SHP77 treated with DMSO at 0.1 percent for 48 hours (cell line): ENCODE results near the gene EXOSC2.
A peak's percentile ranks its signal among the peaks of the same experiment; 100 is the strongest.

Source experiments
- DNase-seq: peaks from one replicate; lab custom pipeline; 2025; lab: John Stamatoyannopoulos, UW

The EXOSC2 gene

GRCh38 chr9:130696996-130697395 lies 3.4 kb downstream of the EXOSC2 start:
- DNase-seq, result no peak

- DNase-seq, result no peak
These were observed 4.9 kb downstream of the EXOSC2 start for GRCh38 chr9:130698514-130698913.

GRCh38 chr9:130699047-130699446 lies 5.5 kb downstream of the EXOSC2 start:
- DNase-seq, result no peak

GRCh38 chr9:130701059-130702022 lies 7.8 kb downstream of the EXOSC2 start:
- DNase-seq, result peak; percentile 17

GRCh38 chr9:130703501-130703900 lies 9.9 kb downstream of the EXOSC2 start:
- DNase-seq, result no peak

GRCh38 chr9:130707225-130707976 lies 13.8 kb downstream of the EXOSC2 start:
- no peak for DNase-seq

- DNase-seq, result no peak
These were observed 17.3 kb downstream of the EXOSC2 start for GRCh38 chr9:130710822-130711352.

- DNase-seq, result no peak
These were observed 17.9 kb downstream of the EXOSC2 start for GRCh38 chr9:130711469-130711868.

- DNase-seq, result peak; percentile 96
These were observed 19.1 kb downstream of the EXOSC2 start for GRCh38 chr9:130712564-130713285.

- DNase-seq, result no peak
These were observed 19.8 kb downstream of the EXOSC2 start for GRCh38 chr9:130713286-130713960.

- no peak for DNase-seq
These were observed 21.1 kb downstream of the EXOSC2 start for GRCh38 chr9:130714586-130715110.

GRCh38 chr9:130715270-130715669 lies 21.7 kb downstream of the EXOSC2 start:
- DNase-seq, result no peak

GRCh38 chr9:130718562-130718961 lies 25.0 kb downstream of the EXOSC2 start:
- DNase-seq, result no peak

GRCh38 chr9:130720762-130721161 lies 27.2 kb downstream of the EXOSC2 start:
- no peak for DNase-seq

- DNase-seq, result no peak
These were observed 35.1 kb downstream of the EXOSC2 start for GRCh38 chr9:130728721-130729120.

GRCh38 chr9:130729145-130729544 lies 35.6 kb downstream of the EXOSC2 start:
- DNase-seq, result no peak

- peak; percentile 73 for DNase-seq
These were observed 37.8 kb downstream of the EXOSC2 start for GRCh38 chr9:130731355-130731754.

- peak; percentile 90 for DNase-seq
These were observed 38.6 kb downstream of the EXOSC2 start for GRCh38 chr9:130732136-130732535.

GRCh38 chr9:130732793-130733221 lies 39.2 kb downstream of the EXOSC2 start:
- no peak for DNase-seq

GRCh38 chr9:130735566-130735965 lies 42.0 kb downstream of the EXOSC2 start:
- DNase-seq, result no peak

GRCh38 chr9:130736834-130737233 lies 43.3 kb downstream of the EXOSC2 start:
- no peak for DNase-seq
